GM10266 (cell line): Measurements from ENCODE around the gene DDX21.
A peak's percentile ranks its signal among the peaks of the same experiment; 100 is the strongest.

ENCODE experiments used
- DNase-seq: peaks from one replicate; pipeline ENCODE4 v3.0.0; 2012; ENCODE audit errors: extremely low spot score
- CTCF ChIP-seq: IDR thresholded peaks from 2 replicates; pipeline ENCODE4 v1.5.1; 2012; ENCODE audit warnings: mild to moderate bottlenecking, low read depth; ENCODE audit not compliant: control insufficient read depth, insufficient read depth; ENCODE audit errors: missing control alignments

The DDX21 gene

DNA sequence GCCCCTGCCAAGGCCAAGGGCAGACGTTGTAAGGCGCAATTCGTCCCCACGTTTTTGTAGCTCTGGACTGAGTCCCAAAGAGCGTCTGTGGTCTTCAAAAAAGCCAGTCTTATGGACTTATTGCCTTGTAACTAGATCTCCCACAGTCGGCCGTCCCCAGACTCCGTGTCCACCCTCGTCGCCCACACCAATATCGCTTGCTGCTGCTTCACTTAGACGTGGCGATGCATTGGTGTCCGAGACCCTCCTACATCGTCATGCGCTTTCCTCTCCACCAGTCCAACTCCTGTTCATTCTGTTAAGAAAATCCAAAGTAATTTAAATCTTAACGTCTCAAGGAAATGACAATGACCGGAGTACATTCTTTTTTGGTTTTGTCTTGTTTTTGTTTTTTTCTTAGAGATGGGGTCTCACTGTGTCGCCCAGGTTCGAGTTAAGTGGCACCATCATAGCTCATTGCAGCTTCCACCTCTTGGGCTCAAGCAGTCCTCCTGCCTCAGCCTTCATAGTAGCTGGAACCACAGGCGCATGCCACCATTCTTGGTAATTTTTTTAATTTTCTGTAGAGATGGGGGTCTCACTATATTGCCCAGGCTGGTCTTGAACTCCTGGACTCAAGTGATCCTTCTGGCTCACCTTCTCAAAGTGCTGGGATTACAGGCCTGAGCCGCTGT lies 33.5 kb downstream of the DDX21 start:
- DNase-seq, result no peak
- no peak for TF ChIP-seq CTCF

- DNase-seq, result no peak
- TF ChIP-seq CTCF, result no peak
Observed at GRCh38 chr10:68992636-68993440, 36.9 kb downstream of the DDX21 start.

- no peak for TF ChIP-seq CTCF
Observed at GRCh38 chr10:68997211-68997610, 41.2 kb downstream of the DDX21 start.

GRCh38 chr10:69004821-69005220 lies 48.9 kb downstream of the DDX21 start:
- peak; percentile 62 for TF ChIP-seq CTCF
- DNase-seq, result peak; percentile 47

More at GRCh38 chr10:68997211-68997610, 41.2 kb downstream of the DDX21 start:
- no peak for DNase-seq

DNA sequence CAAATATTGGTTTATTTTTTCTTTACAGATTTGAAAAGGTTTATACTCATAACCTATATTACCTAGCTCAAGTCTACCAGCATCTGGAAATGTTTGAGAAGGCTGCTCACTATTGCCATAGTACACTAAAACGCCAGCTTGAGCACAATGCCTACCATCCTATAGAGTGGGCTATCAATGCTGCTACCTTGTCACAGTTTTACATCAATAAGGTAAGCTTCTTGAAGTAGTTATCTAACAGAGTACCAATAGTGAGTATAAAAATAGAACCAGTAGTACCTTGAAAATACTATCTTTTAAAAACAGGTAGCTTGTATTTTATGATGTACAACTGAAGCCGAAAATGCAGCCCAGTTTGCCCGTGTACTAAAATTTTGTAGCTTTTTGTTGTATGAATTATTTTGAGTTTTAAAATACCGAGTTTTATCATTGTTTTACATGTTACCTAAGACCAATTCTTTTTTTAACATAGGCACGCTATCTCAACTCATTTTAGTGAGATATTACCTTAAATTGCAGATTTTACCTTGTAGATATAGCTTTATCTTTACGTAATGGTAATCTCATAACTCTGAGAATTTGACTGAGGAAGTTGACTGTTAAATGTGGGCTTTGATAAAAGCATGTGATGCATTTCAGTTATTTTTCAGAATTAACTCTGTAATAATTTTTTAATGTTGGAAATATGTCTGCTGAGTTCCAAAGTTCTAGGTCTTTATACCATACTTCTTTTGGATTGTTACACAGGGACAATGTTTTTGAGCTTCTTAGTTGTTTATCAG lies 49.9 kb downstream of the DDX21 start:
- no peak for TF ChIP-seq CTCF
- no peak for DNase-seq

DNA sequence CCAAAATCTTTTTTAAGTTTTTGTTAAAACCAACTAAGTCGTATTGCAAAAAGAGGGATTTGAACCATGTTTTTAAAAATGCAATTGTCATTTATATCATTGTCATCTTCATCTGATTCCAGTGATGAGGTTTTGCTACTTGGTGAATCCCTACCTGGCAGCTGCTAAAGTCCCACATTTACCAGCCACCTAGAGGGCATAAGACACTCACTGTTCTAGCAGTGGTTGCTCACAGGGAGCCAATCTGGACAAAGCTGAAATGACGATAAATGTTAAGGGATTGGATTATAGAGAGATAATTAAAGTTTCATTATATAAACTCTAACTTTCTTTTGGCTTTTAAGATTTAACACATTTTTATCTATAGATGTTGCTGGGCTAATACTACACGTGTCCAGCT lies 51.3 kb downstream of the DDX21 start:
- DNase-seq, result no peak
- peak; percentile 32 for TF ChIP-seq CTCF

DNA sequence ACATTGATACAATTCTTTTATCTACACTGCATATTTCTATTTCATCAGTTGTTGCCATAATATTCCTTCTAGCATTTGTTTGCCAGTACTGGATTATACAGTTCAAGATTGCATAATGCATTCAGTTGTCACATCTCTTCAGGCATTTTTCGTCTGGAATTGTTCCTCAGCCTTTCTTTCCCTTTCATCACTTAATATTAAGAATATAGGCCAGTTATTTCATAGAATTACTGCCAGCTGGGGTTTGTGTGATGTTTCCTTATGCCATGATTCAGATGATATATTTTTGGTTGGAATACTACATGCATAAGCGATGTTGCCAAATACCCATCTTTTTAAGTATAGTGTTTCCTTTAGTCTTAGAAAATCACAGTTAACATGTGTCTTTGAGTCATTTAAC lies 53.4 kb downstream of the DDX21 start:
- no peak for TF ChIP-seq CTCF
- no peak for DNase-seq
